HepG2 (cell line): ENCODE measurements around the gene TEDC1. TPM values are rescaled to one million over a fixed set of nuclear protein-coding genes. Genes with fewer than 3 reads are reported as not detected.

Experiments
- ATAC-seq: fragments of 200-7000 bp; cut with Tn5 transposase; 3 replicates; pipeline ENCODE4 v1.9.1; 2020; ENCODE audit warnings: mild to moderate bottlenecking, moderate library complexity
- BruUV-seq: library from RNA; stranded (reverse); fragments of 400-500 nt; replicated peaks from 2 replicates; lab custom pipeline; 2021; lab: Mats Ljungman, UMichigan
- CTCF ChIA-PET: fragments of 300-600 bp; formaldehyde crosslinking; extraction: SDS; loops from one replicate; lab custom pipeline; 2021; ENCODE audit warnings: low total read pairs, inconsistent platforms, low intra/inter-chr PET ratio; lab: Yijun Ruan, JAX
- POLR2A ChIA-PET: fragments of 350-600 bp; sonication (Branson Sonifier 250); formaldehyde crosslinking; loops from one replicate; lab custom pipeline; 2020; ENCODE audit warnings: antibody characterized with exemption, inconsistent platforms; lab: Yijun Ruan, JAX
- DNase-seq: peaks from one replicate; pipeline ENCODE4 v3.0.0-alpha.2; 2015; ENCODE audit warnings: low spot score
- FAIRE-seq: peaks from 3 replicates; lab custom pipeline; 2011; peaks lifted over from hg19 to GRCh38; lab: Jason Lieb, UNC
- H2AFZ ChIP-seq: one replicate; pipeline ENCODE4 v1.6.1; 2011; ENCODE audit warnings: low read length, inconsistent platforms
- H3K27ac ChIP-seq: fragments of 300-600 bp; 3 replicates; pipeline ENCODE4 v1.8.0; 2011; ENCODE audit warnings: mixed run types, mild to moderate bottlenecking, mixed read lengths, low read length, inconsistent platforms; ENCODE audit not compliant: insufficient read depth; ENCODE audit errors: extremely low read length
- H3K27me3 ChIP-seq, 2 experiments: fragments of 200-600 bp in 1 of 2; 2 replicates in 1 of 2; 3 replicates in 1 of 2; pipeline versions ENCODE4 v1.6.0 to v1.8.0; 2011; ENCODE audit warnings: low read length in 2 of 2, mild to moderate bottlenecking in 2 of 2, moderate library complexity in 2 of 2, inconsistent platforms in 1 of 2; ENCODE audit not compliant: insufficient read depth in 2 of 2, control insufficient read depth in 1 of 2
- H3K36me3 ChIP-seq, 2 experiments: fragments of 200-600 bp in 1 of 2; replicated peaks in 1 of 2; 2 replicates in 1 of 2; 3 replicates in 1 of 2; pipeline versions ENCODE4 v1.5.1 to v1.8.0; 2011; ENCODE audit warnings: low read length in 2 of 2, inconsistent platforms in 1 of 2; ENCODE audit not compliant: insufficient read depth in 2 of 2, control insufficient read depth in 1 of 2
- H3K4me1 ChIP-seq: 2 replicates; pipeline ENCODE4 v1.5.1; 2012; ENCODE audit warnings: low read length, inconsistent platforms; ENCODE audit not compliant: insufficient read depth
- H3K4me2 ChIP-seq: 2 replicates; pipeline ENCODE4 v1.6.0; 2011; ENCODE audit warnings: low read depth, low read length, inconsistent platforms
- H3K4me3 ChIP-seq, 3 experiments: fragments of 200-600 bp in 1 of 3; sonication (generic), shearing (Covaris generic) in 1 of 3; replicated peaks in 1 of 3; 2 replicates each; pipeline ENCODE4 v1.5.1; 2011 to 2016; ENCODE audit warnings: low read length in 3 of 3, inconsistent platforms in 2 of 3, low read depth in 2 of 3, mild to moderate bottlenecking in 2 of 3, control low read depth in 1 of 3, mixed read lengths in 1 of 3; ENCODE audit not compliant: insufficient read depth in 1 of 3
- H3K79me2 ChIP-seq: one replicate; pipeline ENCODE4 v1.6.1; 2011; ENCODE audit warnings: low read length, inconsistent platforms; ENCODE audit not compliant: insufficient read depth
- H3K9ac ChIP-seq: 2 replicates; pipeline ENCODE4 v1.6.0; 2011; ENCODE audit warnings: mild to moderate bottlenecking, low read depth, low read length, inconsistent platforms; ENCODE audit not compliant: insufficient read depth
- H3K9me3 ChIP-seq: 2 replicates; pipeline ENCODE4 v1.5.1; 2012; ENCODE audit warnings: mild to moderate bottlenecking, low read length
- H4K20me1 ChIP-seq: 2 replicates; pipeline ENCODE4 v1.6.0; 2011; ENCODE audit warnings: inconsistent platforms, mild to moderate bottlenecking, low read length, moderate library complexity; ENCODE audit not compliant: insufficient read depth
- DZIP1 ChIP-seq: sonication (generic); formaldehyde crosslinking; IDR thresholded peaks from 2 replicates; pipeline ENCODE4 v1.5.0; 2020; ENCODE audit warnings: mild to moderate bottlenecking, missing genetic modification reagents
- FOXA1 ChIP-seq, 2 experiments: fragments of 450-650 bp in 1 of 2; sonication (generic) in 1 of 2; formaldehyde crosslinking in 1 of 2; IDR thresholded peaks; 2 replicates each; pipeline versions ENCODE4 v1.4.0 to v1.6.1; 2016 to 2020; ENCODE audit warnings: missing genetic modification reagents in 1 of 2
- FOXA3 ChIP-seq: IDR thresholded peaks from 2 replicates; pipeline ENCODE4 v1.6.1; 2016; ENCODE audit warnings: missing genetic modification reagents, missing compliant biosample characterization
- NCOA1 ChIP-seq: sonication (generic); formaldehyde crosslinking; IDR thresholded peaks from 2 replicates; pipeline ENCODE4 v1.9.0; 2021; ENCODE audit warnings: missing genetic modification reagents
- PRPF4 ChIP-seq: fragments of 200-400 bp; formaldehyde crosslinking; IDR thresholded peaks from 2 replicates; pipeline ENCODE4 v1.6.1; 2016; ENCODE audit warnings: low read length, low read depth; ENCODE audit not compliant: poor library complexity, severe bottlenecking
- SOX6 ChIP-seq, 2 experiments: fragments of 450-650 bp in 1 of 2; sonication (generic) in 1 of 2; formaldehyde crosslinking in 1 of 2; IDR thresholded peaks; 2 replicates each; pipeline versions ENCODE4 v1.4.0 to v1.6.1; 2017 to 2020; ENCODE audit warnings: antibody characterized with exemption in 1 of 2, mild to moderate bottlenecking in 1 of 2, missing genetic modification reagents in 1 of 2
- SYNCRIP ChIP-seq: fragments of 200-400 bp; formaldehyde crosslinking; IDR thresholded peaks from 2 replicates; pipeline ENCODE4 v1.6.1; 2018; ENCODE audit warnings: mild to moderate bottlenecking, low read depth, low read length; ENCODE audit not compliant: insufficient read depth
- TEAD3 ChIP-seq: optimal IDR thresholded peaks from 2 replicates; pipeline ENCODE3; 2016; ENCODE audit warnings: borderline replicate concordance
- THAP11 ChIP-seq: IDR thresholded peaks from 2 replicates; pipeline ENCODE4 v1.6.1; 2016; ENCODE audit warnings: missing biosample characterization, missing genetic modification reagents
- ZNF329 ChIP-seq: sonication (generic); formaldehyde crosslinking; IDR thresholded peaks from 2 replicates; pipeline ENCODE4 v1.9.0; 2021; ENCODE audit warnings: low read depth, mild to moderate bottlenecking, missing genetic modification reagents
- ZNF556 ChIP-seq: sonication (generic); formaldehyde crosslinking; IDR thresholded peaks from 2 replicates; pipeline ENCODE4 v1.4.0; 2020; ENCODE audit warnings: mild to moderate bottlenecking, missing genetic modification reagents, borderline replicate concordance
- ZNF644 ChIP-seq: IDR thresholded peaks from 2 replicates; pipeline ENCODE4 v1.6.1; 2016; ENCODE audit warnings: low read depth
- ZNF780A ChIP-seq: sonication (generic); formaldehyde crosslinking; IDR thresholded peaks from 2 replicates; pipeline ENCODE4 v1.8.0; 2022; ENCODE audit warnings: mild to moderate bottlenecking, missing genetic modification reagents, moderate library complexity
- ZNF883 ChIP-seq: sonication (generic); formaldehyde crosslinking; IDR thresholded peaks from 2 replicates; pipeline ENCODE4 v1.5.1; 2020; ENCODE audit warnings: mild to moderate bottlenecking, missing genetic modification reagents; ENCODE audit errors: not compliant biosample characterization
- WGBS: methylation state at CpG from one replicate; pipeline ENCODE4 v1.1.6; 2017; ENCODE audit warnings: low lambda C conversion rate; 5-methylcytosine and 5-hydroxymethylcytosine counted together
- in situ Hi-C: cut with HindIII; loops from 2 replicates; pipeline ENCODE4 v1.10.0; 2017; ENCODE audit warnings: low pct_unique_long_range_greater_than_20kb; ENCODE audit not compliant: extremely low pct_ligation_motif_present
- intact Hi-C: fragments of 100-400 bp; cut with micrococcal nuclease; formaldehyde crosslinking; loops from one replicate; pipeline ENCODE4 v1.10.0; 2022; ENCODE audit not compliant: unreplicated experiment
- polyA plus RNA-seq, 8 experiments: library from polyadenylated mRNA; depleted of rRNA in 3 of 8; stranded (reverse) in 7 of 8; unstranded in 1 of 8; fragments of >200 nt; fragmentation: Illumina TruSeq in 4 of 8; extraction: Trizol in 4 of 8; gene quantifications; 2 replicates each; pipeline versions ENCODE4 v1.2.1 to v1.2.3, GENCODE V29; 2011 to 2016; ENCODE audit warnings: low read depth in 4 of 8, missing spikeins in 1 of 8, mixed read lengths in 1 of 8; ENCODE audit not compliant: insufficient read depth in 1 of 8
- total RNA-seq, 5 experiments: library from RNA; depleted of rRNA; stranded (reverse); fragments of >200 nt; fragmentation: Illumina TruSeq; extraction: Trizol; gene quantifications; 2 replicates each; pipeline ENCODE4 v1.2.3, GENCODE V29; 2016; ENCODE audit warnings: low read depth in 1 of 5
- TF ChIP-seq, protein P1 (sequence below): sonication (generic); formaldehyde crosslinking; IDR thresholded peaks from 2 replicates; pipeline ENCODE4 v1.4.0; 2020; ENCODE audit warnings: missing genetic modification reagents
- TF ChIP-seq, protein P2 (sequence below): sonication (generic); formaldehyde crosslinking; IDR thresholded peaks from 2 replicates; pipeline ENCODE4 v1.9.0; 2021; ENCODE audit warnings: missing genetic modification reagents, borderline replicate concordance
- TF ChIP-seq, protein P3 (sequence below): IDR thresholded peaks from 2 replicates; pipeline ENCODE4 v1.6.1; 2016; ENCODE audit warnings: missing compliant biosample characterization, missing genetic modification reagents, borderline replicate concordance

The TEDC1 gene
- total and polyA plus RNA-seq, 2 of the 13 experiments (the other 11 are each of a cell fraction or from before 2014, with no cell fraction given) = 5.7 to 27.4 TPM

GRCh38 chr14:105517096-105517495 is 26.1 kb downstream of the TEDC1 start:
- Histone ChIP-seq H2AFZ (no peak overlapping the region), H3K4me2 (no peak overlapping the region), H3K79me2 (no peaks in the 10 kb centered on the region), H3K4me3 (no peak overlapping the region), H3K36me3 (no peaks in the 10 kb centered on the region), H4K20me1 (no peaks in the 10 kb centered on the region), H3K4me1 (peaks cover 10% of the 10 kb centered on the region), H3K9me3 (no peaks in the 10 kb centered on the region), H3K9ac (no peak overlapping the region), H3K27me3 (peaks cover 2 to 59% of the 10 kb centered on the region in 2 experiments; a peak in 3 of 5 replicates), H3K27ac (no peak overlapping the region)
- intact Hi-C loops (no loop called here), in situ Hi-C loops (no loop called here)
- BruUV-seq = no TSS peak
- WGBS = 41% methylated on average over 5 of the region's 5 CpGs
- TF ChIP-seq ZNF780A (CRISPR knock-in tag) (no peak), NCOA1 (CRISPR knock-in tag) (no peak), ZNF883 (CRISPR knock-in tag) (no peak), DZIP1 (no peak), ZNF644 (no peak), ZNF329 (CRISPR knock-in tag) (no peak), SYNCRIP (no peak), ZNF556 (no peak), THAP11 (CRISPR knock-in tag) (no peak), FOXA1 (IDR thresholded peaks at IDR 0.05) (no peak), FOXA1 (CRISPR knock-in tag; IDR thresholded peaks at IDR 0.05) (no peak), FOXA3 (CRISPR knock-in tag) (no peak), TEAD3 (CRISPR knock-in tag) (no peak), SOX6 (IDR thresholded peaks at IDR 0.05) (no peak), SOX6 (CRISPR knock-in tag; IDR thresholded peaks at IDR 0.05) (no peak), PRPF4 (no peak)
- TF ChIP-seq, protein P1, sequence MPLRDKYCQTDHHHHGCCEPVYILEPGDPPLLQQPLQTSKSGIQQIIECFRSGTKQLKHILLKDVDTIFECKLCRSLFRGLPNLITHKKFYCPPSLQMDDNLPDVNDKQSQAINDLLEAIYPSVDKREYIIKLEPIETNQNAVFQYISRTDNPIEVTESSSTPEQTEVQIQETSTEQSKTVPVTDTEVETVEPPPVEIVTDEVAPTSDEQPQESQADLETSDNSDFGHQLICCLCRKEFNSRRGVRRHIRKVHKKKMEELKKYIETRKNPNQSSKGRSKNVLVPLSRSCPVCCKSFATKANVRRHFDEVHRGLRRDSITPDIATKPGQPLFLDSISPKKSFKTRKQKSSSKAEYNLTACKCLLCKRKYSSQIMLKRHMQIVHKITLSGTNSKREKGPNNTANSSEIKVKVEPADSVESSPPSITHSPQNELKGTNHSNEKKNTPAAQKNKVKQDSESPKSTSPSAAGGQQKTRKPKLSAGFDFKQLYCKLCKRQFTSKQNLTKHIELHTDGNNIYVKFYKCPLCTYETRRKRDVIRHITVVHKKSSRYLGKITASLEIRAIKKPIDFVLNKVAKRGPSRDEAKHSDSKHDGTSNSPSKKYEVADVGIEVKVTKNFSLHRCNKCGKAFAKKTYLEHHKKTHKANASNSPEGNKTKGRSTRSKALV (CRISPR knock-in tag) = no peak
- TF ChIP-seq, protein P2, sequence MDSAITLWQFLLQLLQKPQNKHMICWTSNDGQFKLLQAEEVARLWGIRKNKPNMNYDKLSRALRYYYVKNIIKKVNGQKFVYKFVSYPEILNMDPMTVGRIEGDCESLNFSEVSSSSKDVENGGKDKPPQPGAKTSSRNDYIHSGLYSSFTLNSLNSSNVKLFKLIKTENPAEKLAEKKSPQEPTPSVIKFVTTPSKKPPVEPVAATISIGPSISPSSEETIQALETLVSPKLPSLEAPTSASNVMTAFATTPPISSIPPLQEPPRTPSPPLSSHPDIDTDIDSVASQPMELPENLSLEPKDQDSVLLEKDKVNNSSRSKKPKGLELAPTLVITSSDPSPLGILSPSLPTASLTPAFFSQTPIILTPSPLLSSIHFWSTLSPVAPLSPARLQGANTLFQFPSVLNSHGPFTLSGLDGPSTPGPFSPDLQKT (CRISPR knock-in tag) = no peak
- TF ChIP-seq, protein P3, sequence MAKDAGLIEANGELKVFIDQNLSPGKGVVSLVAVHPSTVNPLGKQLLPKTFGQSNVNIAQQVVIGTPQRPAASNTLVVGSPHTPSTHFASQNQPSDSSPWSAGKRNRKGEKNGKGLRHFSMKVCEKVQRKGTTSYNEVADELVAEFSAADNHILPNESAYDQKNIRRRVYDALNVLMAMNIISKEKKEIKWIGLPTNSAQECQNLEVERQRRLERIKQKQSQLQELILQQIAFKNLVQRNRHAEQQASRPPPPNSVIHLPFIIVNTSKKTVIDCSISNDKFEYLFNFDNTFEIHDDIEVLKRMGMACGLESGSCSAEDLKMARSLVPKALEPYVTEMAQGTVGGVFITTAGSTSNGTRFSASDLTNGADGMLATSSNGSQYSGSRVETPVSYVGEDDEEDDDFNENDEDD (CRISPR knock-in tag) = no peak
- ChIA-PET CTCF (no interaction called here), POLR2A (no interaction called here)
- ATAC-seq (no peak), FAIRE-seq (no peak), DNase-seq (no peak)
